C4-2B (cell line): ENCODE measurements around the gene NF1.

Experiments
- H3K27ac ChIP-seq: fragments of 450-650 bp; 2 replicates; pipeline ENCODE4 v1.5.1; 2017
- CTCF ChIP-seq: fragments of 450-650 bp; conservative IDR thresholded peaks from 2 replicates; pipeline ENCODE4 v1.5.1; 2017; ENCODE audit warnings: mild to moderate bottlenecking
- ZFX ChIP-seq: fragments of 450-650 bp; IDR thresholded peaks from 2 replicates; pipeline ENCODE4 v1.6.1; 2017

Gene NF1

GRCh38 chr17:31064707-31065106 lies 30.1 kb upstream of the NF1 start:
- TF ChIP-seq CTCF = no peak
- no peak for TF ChIP-seq ZFX
- no peak overlapping the region for H3K27ac ChIP-seq

- TF ChIP-seq CTCF = no peak
- no peak for TF ChIP-seq ZFX
- H3K27ac ChIP-seq = no peak overlapping the region
Observed at GRCh38 chr17:31067691-31068184, 27.0 kb upstream of the NF1 start.

DNA sequence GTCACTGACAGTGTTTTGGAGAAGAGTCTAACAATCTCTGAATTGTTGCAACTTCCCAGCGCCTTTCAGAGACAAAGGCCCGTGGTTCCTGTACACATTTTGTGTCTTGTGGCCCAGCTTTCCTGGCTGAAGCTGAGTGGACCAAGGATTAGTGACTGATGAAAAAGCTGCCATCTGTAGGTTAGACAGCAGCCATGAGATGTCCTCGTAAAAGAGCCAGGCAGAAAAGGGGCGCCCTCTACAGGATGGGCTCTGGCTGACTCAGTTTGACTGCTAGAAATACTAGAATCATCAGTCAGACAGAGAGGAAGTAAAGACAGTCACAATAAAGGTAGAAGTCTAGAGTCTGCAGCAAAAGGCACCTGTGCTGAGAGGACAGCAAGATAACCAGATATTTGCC lies 26.5 kb upstream of the NF1 start:
- no peak overlapping the region for H3K27ac ChIP-seq
- TF ChIP-seq CTCF (peak; percentile 55), ZFX (no peak)

DNA sequence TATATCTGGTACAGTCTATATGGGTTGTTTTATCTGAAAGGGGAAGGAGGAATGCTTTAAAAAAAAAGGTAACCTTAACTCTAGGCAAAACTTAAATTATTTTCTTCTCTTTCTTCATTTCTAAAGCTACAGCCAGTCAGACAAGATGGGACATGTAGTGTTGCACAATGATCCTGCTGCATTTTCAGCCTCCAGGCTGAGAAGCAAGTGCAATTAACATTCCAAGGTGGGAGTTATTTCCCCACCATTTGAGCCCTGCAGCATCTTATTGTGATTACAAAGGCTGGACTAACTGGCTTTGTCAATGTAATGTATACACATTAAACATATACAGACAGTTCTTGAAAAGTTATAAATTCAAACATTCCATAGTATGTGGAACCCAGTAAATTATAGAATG lies 22.6 kb upstream of the NF1 start:
- H3K27ac ChIP-seq = no peak overlapping the region
- TF ChIP-seq ZFX (no peak), CTCF (no peak)

DNA sequence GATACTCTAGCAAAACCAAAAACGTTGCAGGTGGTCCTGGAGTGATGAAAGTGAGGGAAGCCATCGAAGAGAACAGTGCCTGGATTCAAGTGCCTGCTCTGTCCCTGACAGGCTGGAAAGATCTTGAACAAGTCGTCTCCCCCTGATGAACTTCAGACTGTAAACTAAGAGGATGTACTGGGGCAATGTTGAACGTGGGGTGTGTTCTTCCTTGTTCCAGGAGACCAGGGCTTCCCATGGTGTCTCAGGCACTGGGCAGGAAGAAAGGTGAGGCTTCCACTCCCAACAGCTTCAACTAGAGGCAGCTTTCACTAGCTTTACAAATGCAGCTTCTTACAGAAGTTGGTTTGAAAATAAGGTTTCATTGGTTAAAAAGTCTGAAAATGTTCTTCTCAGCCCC lies 21.4 kb upstream of the NF1 start:
- TF ChIP-seq CTCF (no peak), ZFX (no peak)
- H3K27ac ChIP-seq = no peak overlapping the region

GRCh38 chr17:31074772-31075555 lies 19.8 kb upstream of the NF1 start:
- no peak overlapping the region for H3K27ac ChIP-seq

More at GRCh38 chr17:31074772-31075555, 19.8 kb upstream of the NF1 start:
- TF ChIP-seq CTCF = no peak
- no peak for TF ChIP-seq ZFX
